Measurements from ENCODE around the gene HPDL. TPM values are rescaled to one million over a fixed set of nuclear protein-coding genes. Genes with fewer than 3 reads are reported as not detected.
"Not testable (repeated sequence)": the region's sequence is repeated elsewhere in the genome, so short reads cannot be mapped to it uniquely, and the experiment has no call there.

HPDL gene
- total and polyA plus RNA-seq, 2 of the 4 experiments (the other 2 are of a cell fraction), result 0.54 to 1.1 TPM

- H3K4me3 ChIP-seq (ENCODE audit: insufficient read depth, low read depth, low read length), result no peak overlapping the region
- no peaks in the 10 kb centered on the region for H3K4me1 ChIP-seq (ENCODE audit: control insufficient read depth, insufficient read depth, low read length)
- no peak overlapping the region for H4K91ac ChIP-seq (ENCODE audit: insufficient read depth, low read depth, low read length)
- no peak overlapping the region for H2AK9ac ChIP-seq (replicated peaks; ENCODE audit: low read depth, low read length, poor library complexity)
- ChIA-PET CTCF (interaction anchor here (1.2 kb wide), 1 partner anchor 18 kb away, joined by 3 read pairs; no protein-coding TSS in a partner anchor), POLR2A (ENCODE audit: unreplicated experiment) (no interaction called here)
- TF ChIP-seq MAZ (IDR thresholded peaks at IDR 0.05; ENCODE audit: borderline replicate concordance, low read depth, low read length), result no peak
- no peak for TF ChIP-seq MAFK (IDR thresholded peaks at IDR 0.05; ENCODE audit: low read depth, low read length)
- TF ChIP-seq CHD1 (IDR thresholded peaks at IDR 0.05; ENCODE audit: low read depth, low read length), result no peak
- no peak for TF ChIP-seq RCOR1 (IDR thresholded peaks at IDR 0.05; ENCODE audit: insufficient replicate concordance, low read length)
- TF ChIP-seq BHLHE40 (IDR thresholded peaks at IDR 0.05; ENCODE audit: low read depth, low read length), result no peak
- intact Hi-C loops (cut with micrococcal nuclease), result no loop called here
- no peaks in the 10 kb centered on the region for H3K27me3 ChIP-seq (ENCODE audit: control insufficient read depth, insufficient read depth, low read length)
- no peaks in the 10 kb centered on the region for H4K20me1 ChIP-seq (ENCODE audit: insufficient read depth, low read length)
- in situ Hi-C loops (cut with MboI; ENCODE audit: low sequenced_read_pairs), result no loop called here
- no peak overlapping the region for H2BK5ac ChIP-seq (ENCODE audit: low read depth, low read length, poor library complexity, severe bottlenecking)
- H4K5ac ChIP-seq (ENCODE audit: low read depth, low read length), result no peak overlapping the region
- no peak overlapping the region for H3K4me2 ChIP-seq (ENCODE audit: low read depth, low read length)
- no peaks in the 10 kb centered on the region for H3K36me3 ChIP-seq (ENCODE audit: control insufficient read depth, insufficient read depth, low read length)
- ATAC-seq (ENCODE audit: low read depth) (no peak), DNase-seq (peak; percentile 7)
- dilution Hi-C loops (cut with HindIII; ENCODE audit: low sequenced_read_pairs, unreplicated experiment), result no loop called here
- no CpG with 5 or more reads among the region's 3 CpGs for WGBS, 2 experiments (ENCODE audit: extremely low coverage in 2 of 2, insufficient read length in 1 of 2)
- no peak overlapping the region for H3K23ac ChIP-seq (ENCODE audit: low read depth, low read length)
- H2AK5ac ChIP-seq (ENCODE audit: low read depth, low read length), result no peak overlapping the region
- no peaks in the 10 kb centered on the region for H3K9me3 ChIP-seq (ENCODE audit: control insufficient read depth, insufficient read depth, low read length)
- H2BK15ac ChIP-seq (ENCODE audit: low read depth, low read length), result no peak overlapping the region
- H3K4ac ChIP-seq (ENCODE audit: low read depth, low read length), result no peak overlapping the region
- no peaks in the 10 kb centered on the region; the same call in 1 of the 2 replicates for H3K9me1 ChIP-seq (ENCODE audit: insufficient read depth, low read length)
- no peak overlapping the region for H3K14ac ChIP-seq (replicated peaks; ENCODE audit: low read depth, low read length)
- no peak overlapping the region for H3K9ac ChIP-seq (ENCODE audit: low read depth, low read length)
- no peak overlapping the region for H2BK20ac ChIP-seq (ENCODE audit: low read depth, low read length)
- no peak overlapping the region for H2AFZ ChIP-seq (replicated peaks; ENCODE audit: low read length, poor library complexity)
- H2BK120ac ChIP-seq (ENCODE audit: low read depth, low read length), result no peak overlapping the region
- no peak overlapping the region for H3K18ac ChIP-seq (ENCODE audit: low read depth, low read length)
- no peak overlapping the region for H3K56ac ChIP-seq (ENCODE audit: extremely low read depth, insufficient read depth, low read length)
- BruUV-seq (replicated peaks), result no TSS peak
- H4K8ac ChIP-seq (ENCODE audit: low read depth in 2 of 2, low read length in 2 of 2), result no peak overlapping the region
- H3K79me1 ChIP-seq (ENCODE audit: low read depth in 1 of 2, low read length in 2 of 2), result no peaks in the 10 kb centered on the region
- no peak overlapping the region for H3K27ac ChIP-seq (ENCODE audit: insufficient read depth, low read length)
These were observed 44.3 kb upstream of the HPDL start for GRCh38 chr1:45282351-45282750.

GRCh38 chr1:45284858-45285257 is 41.8 kb upstream of the HPDL start:
- H3K56ac ChIP-seq (ENCODE audit: extremely low read depth, insufficient read depth, low read length); H3K4me3 ChIP-seq (ENCODE audit: insufficient read depth, low read depth, low read length); H2BK15ac ChIP-seq (ENCODE audit: low read depth, low read length); H3K23ac ChIP-seq (ENCODE audit: low read depth, low read length); H4K5ac ChIP-seq (ENCODE audit: low read depth, low read length); CTCF ChIA-PET; DNase-seq; H2AFZ ChIP-seq (replicated peaks; ENCODE audit: low read length, poor library complexity); BruUV-seq (replicated peaks); dilution Hi-C loops (cut with HindIII; ENCODE audit: low sequenced_read_pairs, unreplicated experiment); H3K4me2 ChIP-seq (ENCODE audit: low read depth, low read length); H3K18ac ChIP-seq (ENCODE audit: low read depth, low read length); H4K91ac ChIP-seq (ENCODE audit: insufficient read depth, low read depth, low read length); H3K27me3 ChIP-seq (ENCODE audit: control insufficient read depth, insufficient read depth, low read length); H2AK9ac ChIP-seq (replicated peaks; ENCODE audit: low read depth, low read length, poor library complexity); ATAC-seq (ENCODE audit: low read depth); H3K14ac ChIP-seq (replicated peaks; ENCODE audit: low read depth, low read length); H2BK20ac ChIP-seq (ENCODE audit: low read depth, low read length); H2AK5ac ChIP-seq (ENCODE audit: low read depth, low read length); H3K9me1 ChIP-seq (ENCODE audit: insufficient read depth, low read length); intact Hi-C loops (cut with micrococcal nuclease); H2BK120ac ChIP-seq (ENCODE audit: low read depth, low read length); H4K20me1 ChIP-seq (ENCODE audit: insufficient read depth, low read length); H3K9me3 ChIP-seq (ENCODE audit: control insufficient read depth, insufficient read depth, low read length); H3K4ac ChIP-seq (ENCODE audit: low read depth, low read length); in situ Hi-C loops (cut with MboI; ENCODE audit: low sequenced_read_pairs); H3K79me1 ChIP-seq (ENCODE audit: low read depth in 1 of 2, low read length in 2 of 2); POLR2A ChIA-PET (ENCODE audit: unreplicated experiment); H3K9ac ChIP-seq (ENCODE audit: low read depth, low read length); H4K8ac ChIP-seq (ENCODE audit: low read depth in 2 of 2, low read length in 2 of 2); H2BK5ac ChIP-seq (ENCODE audit: low read depth, low read length, poor library complexity, severe bottlenecking); H3K4me1 ChIP-seq (ENCODE audit: control insufficient read depth, insufficient read depth, low read length); H3K36me3 ChIP-seq (ENCODE audit: control insufficient read depth, insufficient read depth, low read length); H3K27ac ChIP-seq (ENCODE audit: insufficient read depth, low read length): not testable (repeated sequence)
- 49% methylated on average over 3 of the region's 9 CpGs; no CpG with 5 or more reads in 1 of the 2 experiments for WGBS, 2 experiments (ENCODE audit: extremely low coverage in 2 of 2, insufficient read length in 1 of 2)

Data from IMR-90 (cell line).